ENCODE results near the gene BRWD1.
"Not testable (repeated sequence)": the region's sequence is repeated elsewhere in the genome, so short reads cannot be mapped to it uniquely, and the experiment has no call there.

The BRWD1 gene

DNA sequence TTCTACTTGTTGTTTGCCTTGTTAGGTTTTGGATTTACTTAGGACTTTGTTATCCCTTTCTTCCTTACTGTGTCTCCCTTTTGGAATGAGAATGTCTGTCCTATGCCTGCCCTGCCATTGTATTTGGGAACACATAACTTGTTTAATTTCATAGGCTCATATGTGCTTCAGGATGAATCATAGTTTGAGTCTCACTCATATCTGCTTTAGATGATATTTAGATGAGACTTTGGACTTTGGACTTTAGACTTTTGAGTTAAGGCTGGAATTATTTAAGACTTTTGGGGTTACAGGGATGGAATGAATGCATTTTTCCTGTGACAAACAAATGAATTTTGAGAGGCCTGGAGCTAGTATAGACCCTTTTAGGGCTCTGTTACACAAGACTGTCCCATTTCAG lies 163.6 kb downstream of the BRWD1 start:
- no peak for DNase-seq
- Mint-ChIP-seq H3K27me3 (peaks cover 5 to 8% of the 10 kb centered on the region in 2 donors), H3K4me3 (no peak overlapping the region), H3K27ac (no peak overlapping the region), H3K36me3 (no peaks in the 10 kb centered on the region), H3K4me1 (no peaks in the 10 kb centered on the region), H3K9me3 (no peaks in the 10 kb centered on the region)
- no peak for ATAC-seq (replicated peaks)

DNA sequence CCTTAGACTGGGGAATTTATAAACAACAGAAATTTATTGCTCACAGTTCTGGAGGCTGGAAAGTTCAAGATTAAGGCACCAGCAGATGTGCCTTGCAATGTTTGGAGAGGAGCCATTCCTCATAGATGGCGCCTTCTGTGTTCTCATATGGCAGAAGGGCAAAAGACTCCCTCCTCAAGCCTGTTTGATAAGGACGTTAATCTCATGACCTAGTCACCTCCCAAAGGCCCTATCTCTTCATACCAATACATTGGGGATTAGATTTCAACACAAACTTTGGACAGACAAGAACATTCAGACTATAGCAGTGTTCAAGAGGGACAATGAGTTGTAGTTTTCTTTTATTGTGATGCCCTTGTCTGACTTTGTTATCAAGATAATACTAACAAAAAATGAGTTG lies 164.5 kb downstream of the BRWD1 start:
- ATAC-seq (replicated peaks) (no peak), DNase-seq (no peak)
- H3K4me3 Mint-ChIP-seq: no peak overlapping the region
- H3K27me3 Mint-ChIP-seq: peaks cover 5 to 8% of the 10 kb centered on the region in 2 donors
- H3K4me1 Mint-ChIP-seq: no peaks in the 10 kb centered on the region
- H3K9me3 Mint-ChIP-seq: no peaks in the 10 kb centered on the region
- no peak overlapping the region for H3K27ac Mint-ChIP-seq
- H3K36me3 Mint-ChIP-seq: no peaks in the 10 kb centered on the region

DNA sequence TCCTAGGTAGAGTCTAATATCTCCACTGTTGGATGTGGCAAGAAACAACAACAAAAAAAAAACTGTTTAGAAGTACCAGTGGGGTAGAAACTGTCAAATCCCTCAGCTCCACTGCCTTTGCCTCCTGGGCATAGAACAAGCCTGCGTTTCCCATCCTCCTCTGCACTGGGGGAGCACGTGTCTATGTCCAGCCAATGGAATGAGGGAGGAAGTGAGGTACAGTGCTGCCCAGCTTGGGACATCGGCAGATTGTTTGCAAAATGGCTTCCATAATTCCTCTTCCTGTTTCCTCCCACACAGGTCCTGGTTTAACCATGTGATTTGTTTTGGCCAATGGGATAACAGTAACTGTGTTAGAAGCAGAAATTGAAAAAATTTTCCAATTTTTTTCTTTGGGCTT lies 169.2 kb downstream of the BRWD1 start:
- H3K4me3 Mint-ChIP-seq: no peak overlapping the region
- H3K36me3 Mint-ChIP-seq: no peaks in the 10 kb centered on the region
- H3K9me3 Mint-ChIP-seq: peaks cover 0 to 4% of the 10 kb centered on the region in 2 donors
- no peaks in the 10 kb centered on the region for H3K27me3 Mint-ChIP-seq
- DNase-seq: no peak
- H3K4me1 Mint-ChIP-seq: no peaks in the 10 kb centered on the region
- no peak for ATAC-seq (replicated peaks)
- no peak overlapping the region for H3K27ac Mint-ChIP-seq

DNA sequence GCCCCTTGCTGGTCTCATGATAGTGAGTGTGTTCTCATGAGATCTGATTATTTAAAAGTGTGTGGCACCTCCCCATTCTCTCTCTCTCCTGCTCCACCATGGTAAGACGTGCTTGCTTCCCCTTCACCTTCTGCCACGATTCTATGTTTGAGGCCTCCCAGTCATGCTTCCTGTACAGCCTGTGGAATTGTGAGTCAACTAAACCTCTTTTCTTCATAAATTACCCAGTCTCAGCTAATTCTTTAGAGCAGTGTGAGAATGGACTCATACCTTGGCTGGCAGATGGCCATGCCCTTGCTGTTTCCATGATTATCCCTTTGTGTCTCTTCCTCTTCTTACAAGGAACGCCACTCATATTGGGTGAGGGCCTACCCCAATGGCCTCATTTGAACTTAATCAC lies 170.5 kb downstream of the BRWD1 start:
- Mint-ChIP-seq H3K27ac (no peak overlapping the region), H3K4me3 (no peak overlapping the region), H3K27me3 (no peaks in the 10 kb centered on the region), H3K9me3 (peaks cover 0 to 4% of the 10 kb centered on the region in 2 donors), H3K36me3 (no peaks in the 10 kb centered on the region), H3K4me1 (no peaks in the 10 kb centered on the region)
- DNase-seq: no peak
- ATAC-seq (replicated peaks): no peak

DNA sequence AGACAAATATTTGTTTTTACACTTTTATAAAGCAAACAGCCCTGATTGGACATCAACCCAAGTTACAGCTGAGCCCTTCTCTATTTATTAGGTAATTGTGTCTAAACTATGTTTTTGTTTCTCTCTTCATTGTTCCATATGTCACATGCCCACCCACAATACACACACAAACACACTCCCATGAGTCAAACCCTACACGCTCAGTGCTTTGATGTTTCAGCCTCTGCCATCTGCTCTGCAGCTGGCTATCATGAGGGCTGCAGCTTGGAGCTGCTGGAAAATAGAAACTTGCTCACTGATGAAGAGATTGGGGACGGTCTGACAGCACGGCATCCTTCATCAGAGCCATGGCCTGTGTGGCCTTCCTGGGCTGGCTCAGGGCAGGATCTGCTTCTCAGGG lies 171.9 kb downstream of the BRWD1 start:
- ATAC-seq (replicated peaks): no peak
- Mint-ChIP-seq H3K27me3 (no peaks in the 10 kb centered on the region), H3K27ac (no peak overlapping the region), H3K36me3 (no peaks in the 10 kb centered on the region), H3K4me1 (no peaks in the 10 kb centered on the region), H3K9me3 (peaks cover 0 to 4% of the 10 kb centered on the region in 2 donors), H3K4me3 (no peak overlapping the region)
- DNase-seq: no peak

DNA sequence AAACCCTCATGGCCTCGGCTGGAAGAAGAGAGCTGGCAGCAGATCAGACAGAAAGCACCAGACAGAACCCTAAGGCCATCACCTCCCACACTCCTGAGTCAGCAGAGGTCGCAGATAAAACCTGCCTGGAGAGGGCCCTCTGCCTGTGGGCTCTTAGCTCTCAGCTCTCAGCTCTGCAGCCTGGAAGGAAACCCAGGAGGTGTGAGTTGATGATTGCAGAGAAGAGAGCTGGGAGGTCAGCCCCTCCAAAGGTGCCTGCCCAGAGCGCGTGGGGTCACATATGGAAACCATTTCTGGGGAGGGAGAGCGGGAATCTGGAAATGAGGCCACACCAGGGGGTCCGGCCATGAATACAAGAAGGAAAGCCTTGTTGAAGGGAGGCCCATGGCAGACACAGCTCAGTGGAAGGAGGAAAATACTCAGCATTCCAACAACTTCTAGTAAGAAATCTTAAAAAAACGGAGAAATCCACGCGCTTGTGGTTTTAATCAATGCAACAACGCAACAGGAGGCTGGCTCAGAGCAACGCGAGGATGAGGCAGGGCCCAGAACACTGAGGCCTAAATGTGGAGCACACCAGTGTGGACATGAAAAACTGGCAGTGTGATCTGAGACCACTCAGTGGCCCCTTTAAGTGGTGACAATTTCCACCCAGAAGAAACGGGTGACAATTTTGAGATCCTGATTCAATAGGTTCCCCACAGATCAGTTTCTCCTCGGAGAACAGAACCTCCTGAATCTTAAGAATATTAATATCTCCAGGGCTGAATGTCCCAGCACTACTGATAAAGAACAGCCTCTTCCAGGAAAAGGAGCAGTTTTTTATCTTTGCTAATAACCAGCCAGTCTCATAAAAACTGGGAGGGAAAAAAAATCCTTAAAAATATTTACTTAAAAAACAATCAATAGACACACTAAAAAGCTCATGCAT lies 175.9 kb downstream of the BRWD1 start:
- Mint-ChIP-seq H3K36me3 (no peaks in the 10 kb centered on the region), H3K27ac (no peak overlapping the region), H3K4me1 (no peaks in the 10 kb centered on the region), H3K9me3 (no peaks in the 10 kb centered on the region), H3K4me3 (no peak overlapping the region), H3K27me3 (no peaks in the 10 kb centered on the region)
- ATAC-seq (replicated peaks): no peak
- no peak for DNase-seq

DNA sequence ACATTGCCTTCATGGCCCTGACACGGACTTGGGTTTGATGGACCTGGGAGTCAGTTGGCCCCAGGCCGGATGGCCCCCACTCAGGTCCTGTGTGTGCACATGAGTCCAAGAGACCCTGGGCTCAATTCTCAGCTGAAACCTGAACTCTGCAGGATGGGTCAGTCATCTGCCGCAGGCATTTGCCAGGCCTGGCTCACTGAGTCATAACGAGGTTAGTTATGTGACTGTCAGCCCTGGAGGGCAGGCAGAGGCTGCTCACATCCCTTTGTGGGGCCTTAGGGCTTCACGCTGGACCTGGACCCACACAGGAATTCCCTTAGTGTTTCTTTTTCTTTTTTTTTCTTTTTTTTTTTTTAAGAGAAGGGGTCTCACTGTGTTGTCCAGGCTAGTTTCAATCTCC lies 176.7 kb downstream of the BRWD1 start:
- H3K36me3 Mint-ChIP-seq: no peaks in the 10 kb centered on the region
- no peak overlapping the region for H3K27ac Mint-ChIP-seq
- H3K4me3 Mint-ChIP-seq: no peak overlapping the region
- ATAC-seq (replicated peaks): no peak
- DNase-seq: no peak
- H3K4me1 Mint-ChIP-seq: no peaks in the 10 kb centered on the region
- no peaks in the 10 kb centered on the region for H3K27me3 Mint-ChIP-seq
- H3K9me3 Mint-ChIP-seq: no peaks in the 10 kb centered on the region

DNA sequence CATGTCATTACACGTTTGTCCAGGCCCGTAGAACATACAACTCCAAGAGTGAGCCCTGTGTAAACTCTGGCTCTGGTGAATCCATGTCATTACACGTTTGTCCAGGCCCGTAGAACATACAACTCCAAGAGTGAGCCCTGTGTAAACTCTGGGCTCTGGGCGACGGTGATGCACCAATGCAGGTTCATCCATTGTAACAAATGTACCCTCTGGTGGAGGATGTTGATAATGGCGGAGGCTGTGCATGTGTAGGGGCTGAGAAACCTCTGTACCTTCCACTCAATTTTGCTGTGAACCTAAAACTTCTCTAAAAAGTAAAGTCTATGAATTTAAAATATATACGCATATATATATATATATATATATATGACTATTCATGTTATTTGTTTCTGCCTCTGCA lies 177.3 kb downstream of the BRWD1 start:
- not testable (repeated sequence) for H3K9me3 Mint-ChIP-seq, H3K4me3 Mint-ChIP-seq, H3K27ac Mint-ChIP-seq, DNase-seq, H3K27me3 Mint-ChIP-seq, H3K4me1 Mint-ChIP-seq, H3K36me3 Mint-ChIP-seq
- peak; percentile 38 to 61 for ATAC-seq (replicated peaks)

DNA sequence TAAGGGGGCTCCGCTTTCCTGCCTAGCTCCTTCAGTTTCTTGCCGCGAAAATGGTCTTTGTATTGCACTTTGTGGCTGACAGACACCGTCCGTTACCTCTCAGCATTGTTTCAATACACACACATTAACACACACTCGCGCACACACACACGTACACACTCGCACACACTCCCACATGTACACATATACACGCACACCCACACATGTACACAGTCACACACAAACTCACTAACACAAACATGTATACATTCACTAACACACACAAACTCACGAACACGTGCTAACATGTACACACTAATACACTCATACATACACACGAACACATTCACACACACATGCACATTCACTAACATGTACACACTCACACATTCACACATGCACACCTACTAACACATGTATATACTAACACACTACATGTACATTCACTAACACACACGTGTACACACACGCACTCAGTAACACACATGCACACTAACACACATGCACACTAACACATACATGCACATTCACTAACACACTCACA lies 179.1 kb downstream of the BRWD1 start:
- no peaks in the 10 kb centered on the region for H3K27me3 Mint-ChIP-seq
- DNase-seq: no peak
- ATAC-seq (replicated peaks): no peak

More for the DNA sequence above, 179.1 kb downstream of the BRWD1 start:
- H3K9me3 Mint-ChIP-seq: peaks cover 0 to 2% of the 10 kb centered on the region in 2 donors
- no peak overlapping the region for H3K27ac Mint-ChIP-seq
- H3K36me3 Mint-ChIP-seq: no peaks in the 10 kb centered on the region
- no peak overlapping the region for H3K4me3 Mint-ChIP-seq
- no peaks in the 10 kb centered on the region for H3K4me1 Mint-ChIP-seq

Measured in stimulated activated naive B cell treated with anti-CD40 and anti-IgM and Interleukin-4, amounts not matched to agents 10 μg/mL and 1 μg/mL and 100 μg/mL, for 72 hours (primary cell).